Sigmoid colon (tissue), 7 donors: ENCODE results near the gene SLC4A1AP. TPM values are rescaled to one million over a fixed set of nuclear protein-coding genes. Genes with fewer than 3 reads are reported as not detected.
A peak's percentile ranks its signal among the peaks of the same experiment; 100 is the strongest.
"Not testable (repeated sequence)": the region's sequence is repeated elsewhere in the genome, so short reads cannot be mapped to it uniquely, and the experiment has no call there.

Experiments
- DNase-seq: peaks from one replicate; pipeline ENCODE4 v3.0.0-alpha.2; 2019
- H3K27ac ChIP-seq, 4 donors: fragments of 200-600 bp; sonication (generic); one replicate each; pipeline ENCODE4 v1.5.1; 2016 to 2019; ENCODE audit warnings: mild to moderate bottlenecking in 1 of 4
- H3K27me3 ChIP-seq, 3 donors: fragments of 200-600 bp; sonication (generic); one replicate each; pipeline ENCODE4 v1.5.1; 2019; ENCODE audit warnings: mild to moderate bottlenecking in 1 of 3
- H3K36me3 ChIP-seq, 4 donors: fragments of 200-600 bp; sonication (generic); one replicate each; pipeline ENCODE4 v1.5.1; 2016 to 2019
- H3K4me1 ChIP-seq, 4 donors: fragments of 200-600 bp; sonication (generic); one replicate each; pipeline ENCODE4 v1.5.1; 2017 to 2019
- H3K4me3 ChIP-seq, 4 donors: fragments of 200-600 bp; sonication (generic); one replicate each; pipeline ENCODE4 v1.5.1; 2017 to 2019; ENCODE audit warnings: mild to moderate bottlenecking in 2 of 4, moderate library complexity in 1 of 4
- H3K9me3 ChIP-seq, 4 donors: fragments of 200-600 bp in 3 of 4; sonication (generic) in 3 of 4; one replicate each; pipeline versions ENCODE4 v1.5.1 to v1.6.1; 2013 to 2019
- CTCF ChIP-seq, 4 experiments: fragments of 450-650 bp in 3 of 4; fragments of 200-600 bp in 1 of 4; IDR thresholded peaks; one replicate each; pipeline ENCODE4 v1.5.1; 2016 to 2019; ENCODE audit warnings: antibody characterized with exemption in 4 of 4, mild to moderate bottlenecking in 3 of 4, moderate library complexity in 2 of 4
- EP300 ChIP-seq, 4 donors: sonication (generic); formaldehyde crosslinking; IDR thresholded peaks; one replicate each; pipeline ENCODE4 v1.6.1; 2017; ENCODE audit warnings: antibody characterized with exemption in 4 of 4
- POLR2A ChIP-seq, 2 donors: fragments of 450-650 bp; IDR thresholded peaks; one replicate each; pipeline ENCODE4 v1.6.1; 2016; ENCODE audit warnings: antibody characterized with exemption in 2 of 2, mild to moderate bottlenecking in 2 of 2, moderate library complexity in 2 of 2
- POLR2AphosphoS5 ChIP-seq, 4 donors: sonication (generic); formaldehyde crosslinking; IDR thresholded peaks; one replicate each; pipeline ENCODE4 v1.6.1; 2017; ENCODE audit warnings: antibody characterized with exemption in 4 of 4
- WGBS, 2 donors: extraction: QIAGEN DNeasy Blood & Tissue Kit; methylation state at CpG; one replicate each; pipeline ENCODE4 v1.1.7; 2013; 5-methylcytosine and 5-hydroxymethylcytosine counted together
- intact Hi-C: fragments of 100-400 bp; cut with DNase I; formaldehyde crosslinking; loops from one replicate; pipeline ENCODE4 v1.15.1; 2023
- polyA plus RNA-seq, 3 donors: library from polyadenylated mRNA; stranded (reverse); fragments of 200-250 nt; gene quantifications; one replicate each; pipeline ENCODE4 v1.2.3, GENCODE V29; 2013
- total RNA-seq, 4 donors: library from RNA; depleted of rRNA; stranded (reverse); fragments of >200 nt; gene quantifications; one replicate each; pipeline ENCODE4 v1.1.0, GENCODE V29; 2016
- donor health status: healthy with polysubstance abuse.
- donor health status: Bipolar disorder and iron deficiency.
- donor health status: healthy.

SLC4A1AP gene
- total and polyA plus RNA-seq, 7 donors = 10.2 to 21.4 (median 16.0) TPM

GRCh38 chr2:27628767-27629709 is 34.7 kb upstream of the SLC4A1AP start, which contains the start of the genes CCDC121 and GPN1:
Gene CCDC121 (minus strand): TSS chr2:27629012. CDS start chr2:27627799, 1,213 bp downstream.
Gene GPN1 (plus strand): TSS chr2:27629050. CDS start chr2:27629059, 9 bp downstream.
- TF ChIP-seq POLR2A (IDR thresholded peaks at IDR 0.05) (peak in 1 of 2 donors; percentile 14), POLR2AphosphoS5 (IDR thresholded peaks at IDR 0.05) (peak; percentile 30 to 82 (median 54)), CTCF (IDR thresholded peaks at IDR 0.05) (no peak)
- Histone ChIP-seq H3K36me3 (peaks cover 0 to 41% (median 16%) of the 10 kb centered on the region in 4 donors), H3K4me1 (peaks cover 0 to 25% (median 18%) of the 10 kb centered on the region in 4 donors), H3K9me3 (no peaks in the 10 kb centered on the region), H3K4me3 (peak within 1 kb of the TSS; percentile 60 to 94 (median 70)), H3K27ac (peak within 1 kb of the TSS; percentile 67 to 80 (median 76)), H3K27me3 (no peaks in the 10 kb centered on the region)
- peak; percentile 90 for DNase-seq
- intact Hi-C loops = loop anchor here (5.0 kb wide), 1 partner anchor 137 kb away; no protein-coding TSS in a partner anchor
- 1% methylated on average over 44 of the region's 44 CpGs for WGBS, 2 donors

GRCh38 chr2:27630257-27630656 is 33.4 kb upstream of the SLC4A1AP start:
- peaks cover 9 to 50% (median 25%) of the 10 kb centered on the region in 4 donors for H3K36me3 ChIP-seq

GRCh38 chr2:27634291-27634690 is 29.4 kb upstream of the SLC4A1AP start:
- Histone ChIP-seq H3K4me1 (peaks cover 0 to 13% (median 9%) of the 10 kb centered on the region in 4 donors), H3K27me3 (no peaks in the 10 kb centered on the region), H3K4me3 (no peak overlapping the region), H3K27ac (no peak overlapping the region), H3K36me3 (peaks cover 27 to 90% (median 50%) of the 10 kb centered on the region in 4 donors), H3K9me3 (no peaks in the 10 kb centered on the region)
- TF ChIP-seq POLR2A (IDR thresholded peaks at IDR 0.05) (no peak), EP300 (IDR thresholded peaks at IDR 0.05) (no peak), CTCF (IDR thresholded peaks at IDR 0.05) (no peak), POLR2AphosphoS5 (IDR thresholded peaks at IDR 0.05) (no peak)
- WGBS, 2 donors = 89 to 94% methylated on average over 2 of the region's 2 CpGs
- no peak for DNase-seq
- intact Hi-C loops = no loop called here

More at GRCh38 chr2:27630257-27630656, 33.4 kb upstream of the SLC4A1AP start:
- H3K27me3 ChIP-seq, DNase-seq, H3K4me3 ChIP-seq, intact Hi-C loops, H3K27ac ChIP-seq, H3K9me3 ChIP-seq: not testable (repeated sequence)
- 97 to 99% methylated on average over 2 of the region's 2 CpGs for WGBS, 2 donors
- H3K4me1 ChIP-seq = peaks cover 0 to 25% (median 18%) of the 10 kb centered on the region in 4 donors

GRCh38 chr2:27636766-27637165 is 26.9 kb upstream of the SLC4A1AP start:
- WGBS, 2 donors = 94 to 96% methylated on average over 5 of the region's 5 CpGs
- DNase-seq = no peak
- intact Hi-C loops = no loop called here

More at GRCh38 chr2:27636766-27637165, 26.9 kb upstream of the SLC4A1AP start:
- peaks cover 37 to 100% (median 61%) of the 10 kb centered on the region in 4 donors for H3K36me3 ChIP-seq
- H3K4me3 ChIP-seq = no peak overlapping the region
- H3K4me1 ChIP-seq = no peaks in the 10 kb centered on the region
- TF ChIP-seq CTCF (IDR thresholded peaks at IDR 0.05) (no peak), POLR2AphosphoS5 (IDR thresholded peaks at IDR 0.05) (no peak), EP300 (IDR thresholded peaks at IDR 0.05) (no peak), POLR2A (IDR thresholded peaks at IDR 0.05) (no peak)
- no peaks in the 10 kb centered on the region for H3K9me3 ChIP-seq
- H3K27me3 ChIP-seq = no peaks in the 10 kb centered on the region
- no peak overlapping the region for H3K27ac ChIP-seq
